ENCODE measurements around the gene WDR62.

WDR62 gene

DNA sequence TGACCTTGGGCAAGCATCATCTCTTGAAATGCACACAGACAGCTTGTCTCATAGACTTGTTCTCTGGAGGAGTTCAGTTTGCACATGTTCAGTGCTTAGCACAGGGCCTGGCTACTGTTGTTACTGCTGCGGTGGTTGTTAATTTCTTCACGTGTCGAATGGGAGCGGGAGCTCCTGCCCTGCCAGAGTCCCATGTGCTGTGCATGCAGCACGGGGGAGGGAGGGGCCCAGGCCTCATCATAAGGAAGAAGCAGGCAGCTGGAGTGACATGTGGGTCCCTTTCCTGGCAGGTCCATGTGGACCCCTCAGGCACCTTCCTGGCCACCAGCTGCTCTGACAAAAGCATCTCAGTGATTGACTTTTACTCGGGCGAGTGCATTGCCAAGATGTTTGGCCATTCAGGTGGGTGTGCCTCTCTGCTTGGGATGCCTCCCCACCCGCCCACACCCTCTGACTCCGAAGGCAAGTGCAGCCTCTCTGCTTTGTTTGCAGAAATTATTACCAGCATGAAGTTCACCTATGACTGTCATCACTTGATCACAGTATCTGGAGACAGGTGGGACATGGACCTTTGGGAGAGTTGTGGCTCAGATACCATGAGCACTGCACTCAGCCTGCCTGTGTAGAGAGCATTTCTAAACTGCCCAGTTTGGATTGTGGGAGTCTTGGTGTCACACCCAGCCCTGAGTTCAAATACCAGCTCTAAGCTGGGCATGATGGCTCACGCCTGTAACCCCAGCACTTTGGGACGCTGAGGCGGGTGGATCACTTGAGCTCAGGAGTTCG lies 36.4 kb downstream of the WDR62 start:
- no peak for TF ChIP-seq Cebpa-rat (IDR thresholded peaks at IDR 0.05)
- Histone ChIP-seq H3K9me3 (no peaks in the 10 kb centered on the region), H3K4me3 (no peak overlapping the region), H3K27ac (no peak overlapping the region), H3K9ac (no peak overlapping the region), H3K4me2 (no peak overlapping the region), H3K4me1 (no peaks in the 10 kb centered on the region), H3K36me3 (peaks cover 99% of the 10 kb centered on the region), H4K20me1 (no peaks in the 10 kb centered on the region), H3K27me3 (no peaks in the 10 kb centered on the region)

DNA sequence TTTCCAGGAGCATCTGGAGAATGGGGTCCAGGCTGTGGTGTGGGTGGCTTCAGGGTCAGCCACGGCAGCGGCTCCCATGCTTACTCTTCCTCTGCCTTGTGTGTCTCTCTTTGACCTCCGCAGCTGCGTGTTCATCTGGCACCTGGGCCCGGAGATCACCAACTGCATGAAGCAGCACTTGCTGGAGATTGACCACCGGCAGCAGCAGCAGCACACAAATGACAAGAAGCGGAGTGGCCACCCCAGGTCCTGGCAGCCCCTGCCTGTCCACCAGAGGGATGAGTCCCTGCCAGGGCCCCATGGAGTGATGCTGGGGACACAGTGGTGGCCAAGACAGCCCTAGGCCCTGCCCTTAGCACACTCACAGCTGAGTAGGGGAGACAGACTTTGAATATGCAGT lies 37.9 kb downstream of the WDR62 start:
- H3K4me3 ChIP-seq, result no peak overlapping the region
- no peak for TF ChIP-seq Cebpa-rat (IDR thresholded peaks at IDR 0.05)
- no peaks in the 10 kb centered on the region for H3K4me1 ChIP-seq
- no peak overlapping the region for H3K27ac ChIP-seq
- H3K9ac ChIP-seq, result no peak overlapping the region
- no peak overlapping the region for H3K4me2 ChIP-seq
- H3K36me3 ChIP-seq, result peaks cover 97% of the 10 kb centered on the region
- H4K20me1 ChIP-seq, result no peaks in the 10 kb centered on the region
- no peaks in the 10 kb centered on the region for H3K27me3 ChIP-seq
- no peaks in the 10 kb centered on the region for H3K9me3 ChIP-seq

- Histone ChIP-seq H4K20me1 (no peaks in the 10 kb centered on the region), H3K36me3 (peaks cover 97% of the 10 kb centered on the region), H3K27ac (no peak overlapping the region), H3K4me1 (no peaks in the 10 kb centered on the region), H3K9me3 (no peaks in the 10 kb centered on the region), H3K9ac (no peak overlapping the region), H3K4me2 (no peak overlapping the region), H3K4me3 (no peak overlapping the region), H3K27me3 (no peaks in the 10 kb centered on the region)
- TF ChIP-seq Cebpa-rat (IDR thresholded peaks at IDR 0.05), result no peak
Observed at GRCh38 chr19:36093146-36093662, 38.5 kb downstream of the WDR62 start.

DNA sequence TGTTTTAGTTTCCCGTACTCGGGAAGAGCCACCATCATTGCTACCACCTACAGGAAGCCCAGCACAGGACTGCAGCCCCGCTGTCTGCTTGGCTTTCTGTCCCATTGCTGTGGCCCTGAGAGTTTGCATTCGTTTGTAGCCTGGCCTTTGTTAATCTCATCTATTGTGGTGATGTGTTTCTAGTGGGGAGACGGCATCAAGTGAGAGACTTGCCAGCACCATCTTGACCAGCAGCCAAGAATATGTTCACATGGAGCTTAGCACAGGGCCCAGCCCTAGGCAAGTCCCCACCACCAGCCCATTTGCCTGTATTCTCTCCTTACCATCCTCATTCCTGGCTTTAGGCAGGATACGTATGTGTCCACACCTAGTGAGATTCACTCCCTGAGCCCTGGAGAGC lies 39.0 kb downstream of the WDR62 start:
- H3K9me3 ChIP-seq, result no peaks in the 10 kb centered on the region
- H3K4me3 ChIP-seq, result no peak overlapping the region
- TF ChIP-seq Cebpa-rat (IDR thresholded peaks at IDR 0.05), result no peak
- no peaks in the 10 kb centered on the region for H4K20me1 ChIP-seq
- no peak overlapping the region for H3K27ac ChIP-seq
- H3K4me1 ChIP-seq, result no peaks in the 10 kb centered on the region
- no peaks in the 10 kb centered on the region for H3K27me3 ChIP-seq
- H3K9ac ChIP-seq, result no peak overlapping the region
- H3K36me3 ChIP-seq, result peaks cover 97% of the 10 kb centered on the region
- no peak overlapping the region for H3K4me2 ChIP-seq

DNA sequence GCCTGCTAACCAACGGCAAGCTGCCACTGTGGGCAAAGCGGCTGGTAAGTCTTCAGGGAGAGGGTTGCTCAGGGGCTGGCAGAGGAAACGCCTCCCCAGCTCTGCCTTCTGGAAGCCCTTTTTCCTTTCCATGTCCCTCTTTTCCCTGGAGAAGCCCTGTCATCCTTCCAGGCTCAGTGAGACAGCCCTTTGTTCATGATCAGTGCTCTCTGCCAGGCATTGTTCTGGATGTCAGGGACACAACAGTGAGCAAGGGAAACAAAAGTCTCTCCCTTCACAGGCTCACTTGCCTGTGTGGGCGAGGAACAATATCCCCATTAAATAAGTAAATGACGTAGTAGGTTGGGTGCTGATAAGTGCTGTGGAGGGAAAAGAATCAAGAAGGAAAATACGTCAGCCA lies 42.3 kb downstream of the WDR62 start:
- no peak overlapping the region for H3K4me2 ChIP-seq
- no peaks in the 10 kb centered on the region for H3K4me1 ChIP-seq
- no peaks in the 10 kb centered on the region for H3K9me3 ChIP-seq
- no peak overlapping the region for H3K27ac ChIP-seq
- no peak for TF ChIP-seq Cebpa-rat (IDR thresholded peaks at IDR 0.05)
- 0 out of 2 replicates have a peak overlapping the region, but pooled peaks have one; percentile 15 for H3K9ac ChIP-seq
- H3K27me3 ChIP-seq, result no peaks in the 10 kb centered on the region
- H3K4me3 ChIP-seq, result no peak overlapping the region
- peaks cover 96% of the 10 kb centered on the region for H3K36me3 ChIP-seq
- H4K20me1 ChIP-seq, result no peaks in the 10 kb centered on the region

DNA sequence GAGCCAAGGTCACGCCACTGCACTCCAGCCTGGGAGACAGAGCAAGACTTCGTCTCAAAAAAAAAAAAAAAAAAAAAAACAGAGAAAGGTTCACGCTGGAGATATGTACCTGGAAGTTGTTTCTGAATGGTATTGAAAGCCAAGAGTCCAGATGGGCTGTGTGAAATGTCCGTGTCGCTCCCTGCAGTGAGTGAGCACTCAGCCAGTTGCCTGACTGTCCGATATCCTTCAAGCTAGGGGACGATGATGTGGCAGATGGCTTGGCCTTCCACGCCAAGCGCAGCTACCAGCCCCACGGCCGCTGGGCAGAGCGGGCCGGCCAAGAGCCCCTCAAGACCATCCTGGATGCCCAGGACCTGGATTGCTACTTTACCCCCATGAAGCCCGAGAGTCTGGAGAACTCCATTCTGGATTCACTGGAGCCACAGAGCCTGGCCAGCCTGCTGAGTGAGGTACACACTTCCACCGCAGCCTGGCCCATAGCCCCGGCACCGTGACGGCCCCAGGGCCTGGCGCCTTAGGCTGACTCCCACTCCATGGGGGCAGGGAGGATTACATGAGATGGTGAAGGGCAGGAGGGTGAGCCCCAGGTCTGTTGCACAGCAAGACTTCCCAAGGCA lies 44.6 kb downstream of the WDR62 start:
- no peak overlapping the region for H3K9ac ChIP-seq
- TF ChIP-seq Cebpa-rat (IDR thresholded peaks at IDR 0.05), result no peak
- no peak overlapping the region for H3K4me2 ChIP-seq
- H3K9me3 ChIP-seq, result no peaks in the 10 kb centered on the region
- no peaks in the 10 kb centered on the region for H3K4me1 ChIP-seq
- no peak overlapping the region for H3K27ac ChIP-seq
- H3K27me3 ChIP-seq, result no peaks in the 10 kb centered on the region
- peaks cover 96% of the 10 kb centered on the region for H3K36me3 ChIP-seq
- H4K20me1 ChIP-seq, result peaks cover 10% of the 10 kb centered on the region; the same call in 1 of the 2 replicates
- H3K4me3 ChIP-seq, result no peak overlapping the region

DNA sequence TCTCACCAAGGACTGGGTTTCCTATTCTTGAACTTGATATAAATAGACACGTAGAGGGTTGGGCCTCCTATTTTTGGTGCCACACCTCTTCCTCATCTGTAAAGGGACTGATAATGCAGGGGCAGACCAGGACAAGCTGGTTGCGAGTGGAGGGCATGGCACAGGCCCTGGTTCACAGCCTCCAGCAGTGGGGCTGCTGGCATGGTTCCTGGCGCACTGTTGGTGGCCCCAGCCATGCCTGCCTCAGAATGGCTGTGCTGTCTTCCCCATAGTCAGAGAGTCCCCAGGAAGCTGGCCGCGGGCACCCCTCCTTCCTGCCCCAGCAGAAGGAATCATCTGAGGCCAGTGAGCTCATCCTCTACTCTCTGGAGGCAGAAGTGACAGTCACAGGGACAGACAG lies 45.8 kb downstream of the WDR62 start:
- no peak for TF ChIP-seq Cebpa-rat (IDR thresholded peaks at IDR 0.05)
- Histone ChIP-seq H3K4me1 (no peaks in the 10 kb centered on the region), H3K36me3 (peaks cover 97% of the 10 kb centered on the region)

GRCh38 chr19:36101550-36102327 lies 47.0 kb downstream of the WDR62 start:
- no peaks in the 10 kb centered on the region for H3K9me3 ChIP-seq
- H3K36me3 ChIP-seq, result peaks cover 99% of the 10 kb centered on the region
- peaks cover 10% of the 10 kb centered on the region; the same call in 1 of the 2 replicates for H4K20me1 ChIP-seq
- no peak overlapping the region for H3K4me3 ChIP-seq
- H3K4me2 ChIP-seq, result no peak overlapping the region
- TF ChIP-seq Cebpa-rat (IDR thresholded peaks at IDR 0.05), result no peak
- no peaks in the 10 kb centered on the region for H3K4me1 ChIP-seq
- no peak overlapping the region for H3K27ac ChIP-seq
- no peak overlapping the region for H3K9ac ChIP-seq
- no peaks in the 10 kb centered on the region for H3K27me3 ChIP-seq

More for the DNA sequence above, 45.8 kb downstream of the WDR62 start:
- Histone ChIP-seq H3K4me2 (no peak overlapping the region), H3K27ac (no peak overlapping the region), H4K20me1 (peaks cover 10% of the 10 kb centered on the region; the same call in 1 of the 2 replicates), H3K9ac (no peak overlapping the region), H3K9me3 (no peaks in the 10 kb centered on the region), H3K4me3 (no peak overlapping the region), H3K27me3 (no peaks in the 10 kb centered on the region)

- Histone ChIP-seq H3K36me3 (peaks cover 99% of the 10 kb centered on the region), H3K4me2 (no peak overlapping the region), H3K9ac (no peak overlapping the region), H3K9me3 (no peaks in the 10 kb centered on the region), H3K4me1 (no peaks in the 10 kb centered on the region), H3K27ac (no peak overlapping the region), H3K27me3 (no peaks in the 10 kb centered on the region), H3K4me3 (no peak overlapping the region), H4K20me1 (peaks cover 10% of the 10 kb centered on the region; the same call in 1 of the 2 replicates)
- no peak for TF ChIP-seq Cebpa-rat (IDR thresholded peaks at IDR 0.05)
Observed at GRCh38 chr19:36103040-36103626, 48.4 kb downstream of the WDR62 start.
